Stomach (tissue), 4 donors: ENCODE results near the gene VASP.

Source experiments
- POLR2A ChIP-seq, 4 donors: fragments of 450-650 bp; IDR thresholded peaks; one replicate each; pipeline ENCODE4 v1.6.1; 2016; ENCODE audit warnings: antibody characterized with exemption in 4 of 4, control low read depth in 2 of 4, mild to moderate bottlenecking in 1 of 4, moderate library complexity in 1 of 4
- POLR2AphosphoS5 ChIP-seq, 3 donors: sonication (generic); formaldehyde crosslinking; IDR thresholded peaks; one replicate each; pipeline ENCODE4 v1.6.1; 2016; ENCODE audit warnings: antibody characterized with exemption in 3 of 3
- TF ChIP-seq, protein P1 (sequence below), 7 experiments: fragments of 450-650 bp in 4 of 7; fragments of 200-600 bp in 3 of 7; sonication (generic) in 3 of 7; IDR thresholded peaks; one replicate each; pipeline ENCODE4 v1.5.1; 2016 to 2019; ENCODE audit warnings: antibody characterized with exemption in 7 of 7, control low read depth in 2 of 7, mild to moderate bottlenecking in 1 of 7

DNA sequence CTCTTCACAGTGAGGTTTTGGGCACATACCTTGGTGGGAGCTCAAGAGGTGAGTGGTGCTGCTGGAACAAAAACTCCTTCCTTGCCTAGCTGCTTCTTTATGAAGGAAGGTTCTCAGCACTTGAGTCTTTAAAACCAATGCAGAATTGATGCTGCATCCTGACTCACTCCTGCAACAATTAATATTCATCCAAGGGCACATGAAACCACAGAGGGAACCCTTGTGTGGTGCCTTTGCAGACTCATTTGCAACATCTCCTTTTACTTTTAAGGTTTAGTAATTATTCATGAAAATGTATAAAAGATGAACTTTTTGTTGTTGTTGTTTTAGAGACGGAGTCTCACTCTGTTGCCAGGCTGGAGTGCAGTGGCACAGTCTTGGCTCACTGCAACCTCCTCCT lies 47.2 kb downstream of the VASP start:
- TF ChIP-seq POLR2A (IDR thresholded peaks at IDR 0.05) (no peak), POLR2AphosphoS5 (IDR thresholded peaks at IDR 0.05) (no peak)
- TF ChIP-seq, protein P1, sequence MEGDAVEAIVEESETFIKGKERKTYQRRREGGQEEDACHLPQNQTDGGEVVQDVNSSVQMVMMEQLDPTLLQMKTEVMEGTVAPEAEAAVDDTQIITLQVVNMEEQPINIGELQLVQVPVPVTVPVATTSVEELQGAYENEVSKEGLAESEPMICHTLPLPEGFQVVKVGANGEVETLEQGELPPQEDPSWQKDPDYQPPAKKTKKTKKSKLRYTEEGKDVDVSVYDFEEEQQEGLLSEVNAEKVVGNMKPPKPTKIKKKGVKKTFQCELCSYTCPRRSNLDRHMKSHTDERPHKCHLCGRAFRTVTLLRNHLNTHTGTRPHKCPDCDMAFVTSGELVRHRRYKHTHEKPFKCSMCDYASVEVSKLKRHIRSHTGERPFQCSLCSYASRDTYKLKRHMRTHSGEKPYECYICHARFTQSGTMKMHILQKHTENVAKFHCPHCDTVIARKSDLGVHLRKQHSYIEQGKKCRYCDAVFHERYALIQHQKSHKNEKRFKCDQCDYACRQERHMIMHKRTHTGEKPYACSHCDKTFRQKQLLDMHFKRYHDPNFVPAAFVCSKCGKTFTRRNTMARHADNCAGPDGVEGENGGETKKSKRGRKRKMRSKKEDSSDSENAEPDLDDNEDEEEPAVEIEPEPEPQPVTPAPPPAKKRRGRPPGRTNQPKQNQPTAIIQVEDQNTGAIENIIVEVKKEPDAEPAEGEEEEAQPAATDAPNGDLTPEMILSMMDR (IDR thresholded peaks at IDR 0.05) = no peak
